SHP77 (cell line): Measurements from ENCODE around the gene RIPOR3.

Experiments
- DNase-seq, 2 experiments: peaks; one replicate each; lab custom pipeline; 2025; lab: John Stamatoyannopoulos, UW

The RIPOR3 gene

GRCh38 chr20:50589548-50590347, 101.6 kb downstream of the RIPOR3 start:
- DNase-seq, result no peak

GRCh38 chr20:50588034-50588736, 103.2 kb downstream of the RIPOR3 start:
- peak in 1 of 2 experiments; percentile 46 for DNase-seq

- DNase-seq, result no peak
Measured at GRCh38 chr20:50587291-50587961, 103.9 kb downstream of the RIPOR3 start.

- DNase-seq, result peak in 1 of 2 experiments; percentile 17
Measured at GRCh38 chr20:50586531-50587232, 104.7 kb downstream of the RIPOR3 start.

- no peak for DNase-seq
Measured at GRCh38 chr20:50585678-50586077, 105.7 kb downstream of the RIPOR3 start.

- DNase-seq, result no peak
Measured at GRCh38 chr20:50585214-50585613, 106.1 kb downstream of the RIPOR3 start.

- DNase-seq, result no peak
Measured at GRCh38 chr20:50584687-50585086, 106.7 kb downstream of the RIPOR3 start.

- no peak for DNase-seq
Measured at GRCh38 chr20:50583442-50584150, 107.7 kb downstream of the RIPOR3 start.

- no peak for DNase-seq
Measured at GRCh38 chr20:50582591-50583234, 108.6 kb downstream of the RIPOR3 start.

GRCh38 chr20:50582092-50582491, 109.2 kb downstream of the RIPOR3 start:
- no peak for DNase-seq

GRCh38 chr20:50580842-50581544, 110.3 kb downstream of the RIPOR3 start:
- no peak for DNase-seq

- peak in 1 of 2 experiments; percentile 14 for DNase-seq
Measured at GRCh38 chr20:50580016-50580747, 111.2 kb downstream of the RIPOR3 start.

- no peak for DNase-seq
Measured at GRCh38 chr20:50579511-50579910, 111.8 kb downstream of the RIPOR3 start.

GRCh38 chr20:50578778-50579165, 112.6 kb downstream of the RIPOR3 start:
- DNase-seq, result no peak

- DNase-seq, result no peak
Measured at GRCh38 chr20:50578061-50578777, 113.1 kb downstream of the RIPOR3 start.

GRCh38 chr20:50577175-50578018, 113.9 kb downstream of the RIPOR3 start:
- DNase-seq, result peak in 1 of 2 experiments; percentile 21

GRCh38 chr20:50575865-50576720, 115.2 kb downstream of the RIPOR3 start:
- DNase-seq, result peak in 1 of 2 experiments; percentile 40
